ENCODE data around the gene MCM10.

DNA sequence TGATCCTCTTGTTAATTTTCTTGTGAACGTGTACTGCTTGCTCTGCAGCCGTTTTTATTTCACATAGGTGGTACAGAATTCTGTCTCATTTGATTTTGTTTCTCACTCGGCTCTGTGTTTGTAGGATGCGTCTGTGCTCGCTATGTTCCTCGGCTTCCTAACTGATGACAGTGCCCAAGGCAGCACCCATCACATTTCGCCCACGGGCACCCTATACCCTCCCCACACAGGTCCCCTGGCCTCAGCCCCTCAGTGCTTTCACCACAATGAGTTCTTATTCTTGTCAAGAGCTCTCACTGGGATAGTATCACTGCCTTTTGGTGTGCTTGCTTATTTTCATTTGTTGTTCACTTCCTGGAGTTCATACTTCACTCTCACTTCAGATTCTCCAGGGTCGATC lies 44.7 kb downstream of the MCM10 start:
- TF ChIP-seq, protein P1, sequence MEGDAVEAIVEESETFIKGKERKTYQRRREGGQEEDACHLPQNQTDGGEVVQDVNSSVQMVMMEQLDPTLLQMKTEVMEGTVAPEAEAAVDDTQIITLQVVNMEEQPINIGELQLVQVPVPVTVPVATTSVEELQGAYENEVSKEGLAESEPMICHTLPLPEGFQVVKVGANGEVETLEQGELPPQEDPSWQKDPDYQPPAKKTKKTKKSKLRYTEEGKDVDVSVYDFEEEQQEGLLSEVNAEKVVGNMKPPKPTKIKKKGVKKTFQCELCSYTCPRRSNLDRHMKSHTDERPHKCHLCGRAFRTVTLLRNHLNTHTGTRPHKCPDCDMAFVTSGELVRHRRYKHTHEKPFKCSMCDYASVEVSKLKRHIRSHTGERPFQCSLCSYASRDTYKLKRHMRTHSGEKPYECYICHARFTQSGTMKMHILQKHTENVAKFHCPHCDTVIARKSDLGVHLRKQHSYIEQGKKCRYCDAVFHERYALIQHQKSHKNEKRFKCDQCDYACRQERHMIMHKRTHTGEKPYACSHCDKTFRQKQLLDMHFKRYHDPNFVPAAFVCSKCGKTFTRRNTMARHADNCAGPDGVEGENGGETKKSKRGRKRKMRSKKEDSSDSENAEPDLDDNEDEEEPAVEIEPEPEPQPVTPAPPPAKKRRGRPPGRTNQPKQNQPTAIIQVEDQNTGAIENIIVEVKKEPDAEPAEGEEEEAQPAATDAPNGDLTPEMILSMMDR (IDR thresholded peaks at IDR 0.05; ENCODE audit: insufficient read depth, low read length), result no peak
- TF ChIP-seq, protein P2, sequence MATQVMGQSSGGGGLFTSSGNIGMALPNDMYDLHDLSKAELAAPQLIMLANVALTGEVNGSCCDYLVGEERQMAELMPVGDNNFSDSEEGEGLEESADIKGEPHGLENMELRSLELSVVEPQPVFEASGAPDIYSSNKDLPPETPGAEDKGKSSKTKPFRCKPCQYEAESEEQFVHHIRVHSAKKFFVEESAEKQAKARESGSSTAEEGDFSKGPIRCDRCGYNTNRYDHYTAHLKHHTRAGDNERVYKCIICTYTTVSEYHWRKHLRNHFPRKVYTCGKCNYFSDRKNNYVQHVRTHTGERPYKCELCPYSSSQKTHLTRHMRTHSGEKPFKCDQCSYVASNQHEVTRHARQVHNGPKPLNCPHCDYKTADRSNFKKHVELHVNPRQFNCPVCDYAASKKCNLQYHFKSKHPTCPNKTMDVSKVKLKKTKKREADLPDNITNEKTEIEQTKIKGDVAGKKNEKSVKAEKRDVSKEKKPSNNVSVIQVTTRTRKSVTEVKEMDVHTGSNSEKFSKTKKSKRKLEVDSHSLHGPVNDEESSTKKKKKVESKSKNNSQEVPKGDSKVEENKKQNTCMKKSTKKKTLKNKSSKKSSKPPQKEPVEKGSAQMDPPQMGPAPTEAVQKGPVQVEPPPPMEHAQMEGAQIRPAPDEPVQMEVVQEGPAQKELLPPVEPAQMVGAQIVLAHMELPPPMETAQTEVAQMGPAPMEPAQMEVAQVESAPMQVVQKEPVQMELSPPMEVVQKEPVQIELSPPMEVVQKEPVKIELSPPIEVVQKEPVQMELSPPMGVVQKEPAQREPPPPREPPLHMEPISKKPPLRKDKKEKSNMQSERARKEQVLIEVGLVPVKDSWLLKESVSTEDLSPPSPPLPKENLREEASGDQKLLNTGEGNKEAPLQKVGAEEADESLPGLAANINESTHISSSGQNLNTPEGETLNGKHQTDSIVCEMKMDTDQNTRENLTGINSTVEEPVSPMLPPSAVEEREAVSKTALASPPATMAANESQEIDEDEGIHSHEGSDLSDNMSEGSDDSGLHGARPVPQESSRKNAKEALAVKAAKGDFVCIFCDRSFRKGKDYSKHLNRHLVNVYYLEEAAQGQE (IDR thresholded peaks at IDR 0.05; ENCODE audit: insufficient replicate concordance, low read depth), result no peak
- TF ChIP-seq POLR2AphosphoS5 (IDR thresholded peaks at IDR 0.05; ENCODE audit: low read depth), result no peak

Measured in HL-60 (cell line).